GM12892 (cell line): ENCODE data around the gene TNNT2.

Experiments used
- POLR2A ChIP-seq: IDR thresholded peaks from 2 replicates; pipeline ENCODE4 v1.6.1; 2011; ENCODE audit warnings: low read depth, low read length, control low read depth
- POLR2AphosphoS5 ChIP-seq: IDR thresholded peaks from 2 replicates; pipeline ENCODE4 v1.6.1; 2011; ENCODE audit warnings: low read depth, low read length, control low read depth
- TAF1 ChIP-seq: IDR thresholded peaks from 2 replicates; pipeline ENCODE4 v1.6.1; 2011; ENCODE audit warnings: low read depth, mild to moderate bottlenecking, control low read depth, low read length, borderline replicate concordance

DNA sequence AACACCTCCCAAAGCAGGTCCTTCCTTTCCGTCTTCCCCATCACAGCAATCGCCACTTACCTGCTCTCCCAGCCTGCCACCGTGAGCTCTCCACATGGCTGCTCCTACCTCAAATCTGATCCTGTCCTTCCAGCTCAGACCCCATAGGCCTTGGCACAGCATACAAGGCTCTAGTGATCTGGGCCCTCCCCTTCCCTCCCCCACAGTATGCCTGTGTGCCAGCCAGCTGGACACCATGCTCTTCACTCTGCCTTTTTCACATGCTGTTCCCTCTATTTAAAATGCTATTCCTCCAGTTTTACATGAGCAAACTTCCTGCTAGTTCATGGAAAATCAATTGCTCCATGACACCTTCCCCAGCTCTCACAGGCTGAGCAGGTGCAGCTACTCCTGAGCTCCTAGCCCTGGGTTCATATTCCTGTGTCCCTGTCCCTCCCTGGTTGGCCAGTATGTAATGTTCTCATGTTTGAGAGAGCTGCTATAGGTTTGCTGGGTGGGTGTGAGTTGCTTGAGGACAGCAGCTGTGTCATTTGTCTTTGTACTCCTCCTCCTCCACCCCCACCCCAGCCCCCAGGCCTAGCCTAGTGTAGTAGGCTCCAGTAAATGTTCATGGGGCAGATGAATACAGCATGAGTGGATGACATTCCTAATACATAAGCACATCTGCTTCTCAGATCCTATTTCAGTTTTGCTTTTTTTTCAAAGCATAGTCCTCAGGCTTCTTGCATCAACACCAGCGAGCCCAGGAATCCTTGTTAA, 6.3 kb upstream of the TNNT2 start:
- no peak for TF ChIP-seq POLR2A
- TF ChIP-seq POLR2AphosphoS5 = no peak
- no peak for TF ChIP-seq TAF1
